ENCODE measurements around the gene GRM1.

The GRM1 gene

GRCh38 chr6:146026873-146027272, 2.0 kb upstream of the GRM1 start:
- Histone ChIP-seq H2AFZ (ENCODE audit: low read depth, low read length) (no peak overlapping the region), H3K4me2 (ENCODE audit: low read length) (no peak overlapping the region), H3K27me3 (ENCODE audit: low read depth, low read length) (no peaks in the 10 kb centered on the region), H3K9me3 (ENCODE audit: insufficient read depth, low read length) (no peaks in the 10 kb centered on the region), H3K9ac (ENCODE audit: low read length) (no peak overlapping the region), H3K4me3 (ENCODE audit: low read length) (no peak overlapping the region), H3K27ac (ENCODE audit: low read length) (no peak overlapping the region), H4K20me1 (ENCODE audit: insufficient read depth, low read length) (no peaks in the 10 kb centered on the region), H3K79me2 (ENCODE audit: low read length) (no peaks in the 10 kb centered on the region), H3K36me3 (replicated peaks; ENCODE audit: low read depth, low read length) (no peaks in the 10 kb centered on the region), H3K4me1 (ENCODE audit: low read length) (no peaks in the 10 kb centered on the region)
- TF ChIP-seq EZH2phosphoT487 (IDR thresholded peaks at IDR 0.05; ENCODE audit: low read depth) (no peak), CTCF (IDR thresholded peaks at IDR 0.05; ENCODE audit: low read depth, low read length) (no peak)

GRCh38 chr6:146027586-146028251, 1.1 kb upstream of the GRM1 start:
- Histone ChIP-seq H3K27ac (ENCODE audit: low read length) (no peak overlapping the region), H3K4me3 (ENCODE audit: low read length) (no peak overlapping the region), H3K9ac (ENCODE audit: low read length) (no peak overlapping the region), H3K36me3 (replicated peaks; ENCODE audit: low read depth, low read length) (no peaks in the 10 kb centered on the region), H3K79me2 (ENCODE audit: low read length) (no peaks in the 10 kb centered on the region), H3K9me3 (ENCODE audit: insufficient read depth, low read length) (no peaks in the 10 kb centered on the region), H3K4me2 (ENCODE audit: low read length) (no peak overlapping the region), H4K20me1 (ENCODE audit: insufficient read depth, low read length) (no peaks in the 10 kb centered on the region), H3K4me1 (ENCODE audit: low read length) (no peaks in the 10 kb centered on the region), H2AFZ (ENCODE audit: low read depth, low read length) (no peak overlapping the region), H3K27me3 (ENCODE audit: low read depth, low read length) (no peaks in the 10 kb centered on the region)
- TF ChIP-seq CTCF (IDR thresholded peaks at IDR 0.05; ENCODE audit: low read depth, low read length): no peak
- TF ChIP-seq EZH2phosphoT487 (IDR thresholded peaks at IDR 0.05; ENCODE audit: low read depth): no peak

GRCh38 chr6:146028252-146028795, 538 bp upstream of the GRM1 start:
- no peak overlapping the region for H3K4me3 ChIP-seq (ENCODE audit: low read length)
- no peak for TF ChIP-seq EZH2phosphoT487 (IDR thresholded peaks at IDR 0.05; ENCODE audit: low read depth)
- no peak for TF ChIP-seq CTCF (IDR thresholded peaks at IDR 0.05; ENCODE audit: low read depth, low read length)
- no peak overlapping the region for H2AFZ ChIP-seq (ENCODE audit: low read depth, low read length)

GRCh38 chr6:146029573-146030184, 817 bp downstream of the GRM1 start:
- H3K4me1 ChIP-seq (ENCODE audit: low read length): no peaks in the 10 kb centered on the region
- no peaks in the 10 kb centered on the region for H4K20me1 ChIP-seq (ENCODE audit: insufficient read depth, low read length)
- no peaks in the 10 kb centered on the region for H3K9me3 ChIP-seq (ENCODE audit: insufficient read depth, low read length)
- H3K4me2 ChIP-seq (ENCODE audit: low read length): no peak overlapping the region
- H2AFZ ChIP-seq (ENCODE audit: low read depth, low read length): no peak overlapping the region
- H3K36me3 ChIP-seq (replicated peaks; ENCODE audit: low read depth, low read length): no peaks in the 10 kb centered on the region
- no peaks in the 10 kb centered on the region for H3K27me3 ChIP-seq (ENCODE audit: low read depth, low read length)
- no peak overlapping the region for H3K4me3 ChIP-seq (ENCODE audit: low read length)
- no peaks in the 10 kb centered on the region for H3K79me2 ChIP-seq (ENCODE audit: low read length)
- no peak overlapping the region for H3K27ac ChIP-seq (ENCODE audit: low read length)
- no peak overlapping the region for H3K9ac ChIP-seq (ENCODE audit: low read length)
- TF ChIP-seq EZH2phosphoT487 (IDR thresholded peaks at IDR 0.05; ENCODE audit: low read depth) (no peak), CTCF (IDR thresholded peaks at IDR 0.05; ENCODE audit: low read depth, low read length) (no peak)

More at GRCh38 chr6:146028252-146028795, 538 bp upstream of the GRM1 start:
- Histone ChIP-seq H3K36me3 (replicated peaks; ENCODE audit: low read depth, low read length) (no peaks in the 10 kb centered on the region), H3K4me2 (ENCODE audit: low read length) (no peak overlapping the region), H3K9ac (ENCODE audit: low read length) (no peak overlapping the region), H3K79me2 (ENCODE audit: low read length) (no peaks in the 10 kb centered on the region), H4K20me1 (ENCODE audit: insufficient read depth, low read length) (no peaks in the 10 kb centered on the region), H3K27ac (ENCODE audit: low read length) (no peak overlapping the region), H3K27me3 (ENCODE audit: low read depth, low read length) (no peaks in the 10 kb centered on the region), H3K4me1 (ENCODE audit: low read length) (no peaks in the 10 kb centered on the region), H3K9me3 (ENCODE audit: insufficient read depth, low read length) (no peaks in the 10 kb centered on the region)

All from OCI-LY3 (cell line).